Measurements from ENCODE around the gene PSMD1.
"Not testable (repeated sequence)": the region's sequence is repeated elsewhere in the genome, so short reads cannot be mapped to it uniquely, and the experiment has no call there.

The PSMD1 gene

GRCh38 chr2:231189571-231190495 is 133.2 kb downstream of the PSMD1 start:
- DNase-seq = no peak

DNA sequence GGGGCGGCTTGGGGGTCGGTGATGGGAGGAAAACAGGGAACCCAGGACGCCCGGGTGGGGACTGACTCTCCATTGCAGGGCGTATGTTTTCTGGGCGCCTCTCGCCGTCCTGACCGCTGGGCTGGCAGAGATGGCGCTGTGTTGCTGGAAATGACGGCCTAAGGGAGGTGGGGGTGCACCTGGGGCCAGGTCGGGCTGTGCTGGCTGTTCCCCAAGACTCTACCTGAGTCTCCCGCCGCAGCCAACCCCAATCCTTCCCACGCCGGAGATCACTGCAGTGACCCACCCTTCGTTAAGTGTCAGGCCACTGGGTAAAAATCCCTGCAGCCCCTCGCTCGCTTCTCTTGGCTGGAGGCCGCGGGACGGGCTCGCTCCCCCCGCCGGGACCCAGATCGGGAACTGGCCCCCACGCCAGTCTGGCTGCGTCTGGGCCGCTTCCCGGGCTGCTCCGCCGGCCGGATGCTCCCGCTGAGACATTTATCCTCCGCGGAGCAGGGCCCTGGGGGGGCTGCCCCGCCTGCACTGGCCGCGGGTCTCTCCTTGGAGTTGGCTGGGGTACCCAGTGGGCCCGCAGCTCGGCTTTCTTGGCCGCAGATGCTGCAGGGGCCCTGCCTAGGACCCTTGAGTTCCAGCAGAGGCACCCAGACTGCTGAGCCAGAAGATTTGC is 134.0 kb downstream of the PSMD1 start:
- no peak for DNase-seq

DNA sequence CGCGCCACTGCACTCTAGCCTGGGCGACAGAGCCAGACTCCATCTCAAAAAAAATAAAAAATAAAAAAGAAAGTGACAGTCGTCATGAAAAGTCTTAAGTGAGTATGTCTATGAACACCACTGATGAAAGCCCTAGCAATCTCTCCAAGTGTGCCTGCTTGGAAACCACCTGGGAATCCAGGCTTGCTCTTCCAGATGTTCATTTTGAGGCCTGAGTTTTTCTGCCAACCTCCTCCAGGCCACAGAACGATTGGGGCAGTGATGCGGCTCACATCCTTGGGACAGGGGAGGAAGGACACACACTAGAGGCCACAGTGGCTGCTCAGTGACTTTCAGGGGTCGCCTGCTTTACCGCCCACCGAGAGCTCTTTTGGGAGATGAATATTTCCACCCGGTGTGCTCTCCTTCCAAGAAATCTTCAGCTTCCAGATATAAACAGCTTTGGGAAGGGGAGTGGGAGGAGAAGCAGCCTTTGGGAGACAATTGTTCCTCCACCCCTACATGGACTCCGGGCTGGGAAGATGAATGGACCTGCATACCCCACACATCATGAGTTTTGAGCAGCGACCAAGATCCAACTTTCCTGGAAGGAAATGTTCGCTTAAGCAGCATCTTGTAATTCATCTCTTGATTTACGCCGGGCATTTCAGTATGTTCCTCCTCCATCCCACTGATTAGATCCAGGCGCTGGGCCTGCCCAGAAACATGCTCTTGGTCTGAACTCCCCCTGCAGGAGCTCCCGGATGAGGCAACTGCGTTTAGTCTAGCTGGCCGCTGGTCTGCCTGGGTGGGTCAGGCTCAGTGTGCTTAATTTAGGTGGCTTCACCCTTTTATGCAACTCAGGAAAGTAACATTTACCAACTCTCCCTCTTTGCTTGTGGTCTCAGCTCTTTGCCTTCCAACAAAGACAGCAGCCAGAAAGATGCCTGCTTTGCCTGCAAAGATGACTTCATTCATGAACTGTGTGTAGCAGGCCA is 135.5 kb downstream of the PSMD1 start:
- DNase-seq = peak in 1 of 2 experiments; percentile 16

GRCh38 chr2:231193216-231193615 is 136.5 kb downstream of the PSMD1 start:
- DNase-seq = no peak

DNA sequence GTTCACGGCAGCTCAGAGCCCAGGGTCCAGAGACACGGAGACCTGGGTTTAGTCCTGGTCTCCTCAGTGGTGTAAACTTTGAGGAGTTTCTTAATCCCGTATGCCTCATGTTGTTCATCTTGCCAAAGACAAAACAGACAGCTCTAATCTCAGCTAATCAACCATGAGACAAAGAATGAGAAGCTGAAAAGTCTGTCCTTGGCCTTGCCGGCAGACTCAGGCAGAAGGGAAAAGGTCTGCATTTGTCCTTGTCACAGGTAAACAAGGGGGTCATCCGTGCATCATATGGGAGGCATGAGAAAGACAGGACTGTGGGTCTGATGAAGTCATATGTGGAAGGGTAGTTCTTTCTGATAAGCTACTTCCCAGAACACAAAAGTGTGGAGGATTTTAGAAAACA is 139.9 kb downstream of the PSMD1 start:
- DNase-seq = no peak

DNA sequence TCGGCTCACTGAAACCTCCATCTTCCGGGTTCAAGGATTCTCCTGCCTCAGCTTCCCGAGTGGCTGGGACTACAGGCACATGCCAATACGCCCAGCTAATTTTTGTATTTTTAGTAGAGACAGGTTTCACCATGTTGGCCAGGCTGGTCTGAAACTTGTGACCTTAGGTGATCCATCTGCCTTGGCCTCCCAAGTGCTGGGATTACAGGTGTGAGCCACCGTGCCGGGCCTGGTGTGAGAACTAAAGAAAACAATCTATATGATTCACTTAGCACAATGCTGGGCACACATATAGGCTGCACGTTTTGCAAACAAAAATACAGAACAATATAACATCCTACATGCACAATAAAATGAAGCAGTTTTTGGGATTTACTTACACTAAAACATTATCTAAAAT is 140.5 kb downstream of the PSMD1 start:
- DNase-seq = not testable (repeated sequence)

- DNase-seq = no peak
These were observed 141.1 kb downstream of the PSMD1 start for GRCh38 chr2:231197706-231198290.

- DNase-seq = peak in 1 of 2 experiments; percentile 12
These were observed 141.9 kb downstream of the PSMD1 start, which contains the start of gene ARMC9 for GRCh38 chr2:231198291-231199173. Gene ARMC9 (plus strand): TSS chr2:231198631. CDS start chr2:231206239, 7,608 bp downstream.

- no peak for DNase-seq
These were observed 142.6 kb downstream of the PSMD1 start for GRCh38 chr2:231199219-231199618.

GRCh38 chr2:231200805-231201474 is 144.3 kb downstream of the PSMD1 start:
- DNase-seq = no peak

- no peak for DNase-seq
These were observed 144.8 kb downstream of the PSMD1 start for GRCh38 chr2:231201475-231201814.

- no peak for DNase-seq
These were observed 146.4 kb downstream of the PSMD1 start for GRCh38 chr2:231203087-231203486.

DNA sequence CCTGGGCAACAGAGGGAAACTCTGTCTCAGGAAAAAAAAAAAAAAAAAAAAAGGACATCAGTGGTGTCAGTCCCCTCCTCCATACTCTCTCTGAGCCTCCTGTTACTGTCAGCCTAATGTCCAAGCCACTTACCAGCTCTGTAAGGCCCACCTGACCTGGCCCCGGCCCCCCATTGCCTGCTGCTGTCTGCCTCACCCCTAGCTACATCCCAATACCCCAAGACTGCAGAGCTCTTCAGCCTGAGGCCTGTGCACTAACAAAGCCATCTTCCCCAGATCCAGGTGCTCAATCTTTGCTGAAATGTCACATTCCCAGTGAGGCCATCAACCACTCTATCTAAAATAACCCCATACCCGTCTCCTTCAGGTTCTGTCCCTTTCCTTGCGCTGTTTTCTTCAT is 147.5 kb downstream of the PSMD1 start:
- DNase-seq = no peak

DNA sequence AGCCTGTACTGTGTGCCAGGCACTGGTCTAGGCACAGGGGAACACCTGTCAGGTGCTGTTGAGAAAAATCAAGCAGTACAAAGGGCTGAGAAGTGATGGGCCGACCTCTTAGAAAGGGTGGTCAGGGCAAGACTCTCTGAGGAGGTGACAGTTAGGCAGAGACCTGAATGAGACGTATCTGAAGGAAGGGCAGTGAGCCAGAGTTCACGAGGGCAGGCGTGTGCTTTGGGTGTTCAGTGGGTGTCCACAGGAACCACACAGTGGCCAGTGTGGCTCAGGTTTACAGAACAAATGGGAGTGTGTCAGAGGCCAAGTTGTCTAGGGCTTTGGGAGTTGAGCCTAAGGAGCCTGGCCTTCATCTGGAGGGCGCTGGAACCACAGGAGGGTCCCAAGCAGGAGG is 147.9 kb downstream of the PSMD1 start:
- DNase-seq = no peak

DNA sequence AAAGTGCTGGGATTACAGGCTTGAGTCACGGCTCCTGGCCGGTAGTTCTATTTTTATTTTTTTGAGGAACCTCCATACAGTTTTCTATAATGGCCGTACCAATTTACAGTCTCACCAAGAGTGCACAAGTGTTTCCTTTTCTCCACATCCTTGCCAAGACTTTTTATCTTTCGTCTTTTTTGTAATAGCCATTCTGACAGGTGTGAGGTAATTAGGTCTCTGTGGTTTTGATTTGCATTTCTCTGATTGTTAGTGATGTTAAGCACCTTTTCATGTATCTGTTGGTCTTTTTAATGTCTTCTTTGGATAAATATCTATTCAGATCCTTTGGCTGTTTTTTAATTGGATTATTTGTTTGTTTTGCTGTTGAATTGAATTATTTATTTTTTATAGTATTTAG is 151.1 kb downstream of the PSMD1 start:
- no peak for DNase-seq

DNA sequence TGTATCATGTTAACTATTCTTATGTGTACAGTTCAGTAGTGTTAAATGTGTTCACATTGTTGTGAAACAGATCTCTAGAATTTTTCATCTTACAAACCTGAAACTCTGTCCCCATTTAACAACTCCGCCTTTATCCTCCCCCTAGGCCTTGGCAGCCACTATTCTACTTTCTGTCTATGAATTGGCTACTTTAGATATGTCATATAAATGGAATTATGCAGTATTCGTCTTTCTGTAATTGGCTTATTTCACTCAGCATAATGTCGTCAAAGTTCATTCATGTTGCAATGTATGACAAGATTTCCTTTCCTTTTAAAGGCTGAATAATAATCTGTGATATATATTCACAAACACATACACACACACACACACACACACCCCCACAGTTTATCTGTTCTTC is 154.1 kb downstream of the PSMD1 start:
- DNase-seq = no peak

DNA sequence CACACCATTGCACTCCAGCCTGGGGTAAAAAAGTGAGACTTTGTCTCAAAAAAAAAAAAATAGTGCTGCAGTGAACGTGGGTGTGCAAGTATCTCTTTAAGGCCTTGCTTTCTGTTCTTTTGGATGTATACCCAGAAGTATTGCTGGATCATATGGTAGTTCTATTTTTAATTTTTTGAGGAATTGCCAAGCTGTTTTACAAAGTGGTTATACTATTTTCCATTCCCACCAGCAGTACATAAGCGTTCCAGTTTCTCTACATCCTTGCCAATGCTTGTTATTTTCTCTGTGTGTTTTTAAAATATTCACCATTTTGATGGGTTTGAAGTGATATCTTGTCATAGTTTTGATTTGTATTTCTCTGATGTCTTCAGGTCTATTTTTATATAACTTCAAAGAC is 154.8 kb downstream of the PSMD1 start:
- DNase-seq = no peak

DNA sequence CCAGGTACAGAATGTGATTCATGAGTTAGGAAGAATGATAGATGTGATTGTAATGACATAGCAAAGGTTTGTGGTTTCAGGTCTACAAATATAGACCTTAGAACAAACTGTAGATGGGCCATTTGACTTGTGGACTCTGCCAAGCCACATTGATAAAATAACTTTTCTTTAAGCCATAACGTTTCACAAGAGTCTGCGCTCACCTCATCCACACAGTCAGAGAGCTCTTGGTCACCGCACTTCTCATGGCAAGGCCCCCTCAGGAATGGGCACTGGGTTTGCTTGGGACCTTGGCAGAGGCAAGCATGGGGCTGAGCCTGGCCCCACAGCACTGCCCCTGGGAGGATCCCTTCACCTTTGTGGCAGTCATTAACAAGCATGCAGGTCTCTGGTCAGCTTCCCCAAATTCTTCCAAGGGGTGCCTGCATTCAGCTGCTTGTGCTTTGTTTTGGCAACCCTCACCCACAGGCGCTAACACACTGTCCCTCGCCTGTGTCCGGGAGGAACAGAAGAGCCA is 155.7 kb downstream of the PSMD1 start:
- DNase-seq = no peak

GRCh38 chr2:231213931-231214642 is 157.4 kb downstream of the PSMD1 start:
- DNase-seq = no peak

- no peak for DNase-seq
These were observed 161.7 kb downstream of the PSMD1 start for GRCh38 chr2:231218366-231218765.
